NCI-H1105 (cell line): ENCODE measurements around the gene JARID2.
"Not testable (repeated sequence)": the region's sequence is repeated elsewhere in the genome, so short reads cannot be mapped to it uniquely, and the experiment has no call there.

Source experiments
- DNase-seq: peaks from one replicate; lab custom pipeline; 2025; lab: John Stamatoyannopoulos, UW

Gene JARID2

GRCh38 chr6:15522026-15522425 lies 276.2 kb downstream of the JARID2 start:
- DNase-seq: no peak

GRCh38 chr6:15522427-15522826 lies 276.6 kb downstream of the JARID2 start:
- DNase-seq: no peak

GRCh38 chr6:15522856-15523529 lies 277.1 kb downstream of the JARID2 start:
- no peak for DNase-seq

GRCh38 chr6:15523679-15524630 lies 278.1 kb downstream of the JARID2 start:
- DNase-seq: no peak

- no peak for DNase-seq
Measured at GRCh38 chr6:15524861-15525401, 279.1 kb downstream of the JARID2 start.

GRCh38 chr6:15526212-15526701 lies 280.4 kb downstream of the JARID2 start:
- DNase-seq: no peak

GRCh38 chr6:15527838-15528617 lies 282.2 kb downstream of the JARID2 start:
- DNase-seq: no peak

- no peak for DNase-seq
Measured at GRCh38 chr6:15528870-15529269, 283.0 kb downstream of the JARID2 start.

- no peak for DNase-seq
Measured at GRCh38 chr6:15530411-15530810, 284.5 kb downstream of the JARID2 start.

- no peak for DNase-seq
Measured at GRCh38 chr6:15531973-15532372, 286.1 kb downstream of the JARID2 start.

GRCh38 chr6:15533379-15534026 lies 287.6 kb downstream of the JARID2 start:
- no peak for DNase-seq

- no peak for DNase-seq
Measured at GRCh38 chr6:15534974-15535373, 289.1 kb downstream of the JARID2 start.

GRCh38 chr6:15535495-15536197 lies 289.8 kb downstream of the JARID2 start:
- DNase-seq: no peak

- no peak for DNase-seq
Measured at GRCh38 chr6:15536198-15536955, 290.5 kb downstream of the JARID2 start.

- no peak for DNase-seq
Measured at GRCh38 chr6:15538106-15538505, 292.2 kb downstream of the JARID2 start.

GRCh38 chr6:15538766-15539495 lies 293.1 kb downstream of the JARID2 start:
- no peak for DNase-seq

GRCh38 chr6:15539722-15540270 lies 293.9 kb downstream of the JARID2 start:
- no peak for DNase-seq

GRCh38 chr6:15543332-15543917 lies 297.6 kb downstream of the JARID2 start:
- not testable (repeated sequence) for DNase-seq
